ENCODE results near the gene ATRN. TPM values are rescaled to one million over a fixed set of nuclear protein-coding genes. Genes with fewer than 3 reads are reported as not detected.

Gene ATRN
- total and polyA plus RNA-seq, 4 donors, result 4.0 to 33.4 (median 16.4) TPM

GRCh38 chr20:3670511-3670910 lies 199.7 kb downstream of the ATRN start:
- Histone ChIP-seq H3K4me3 (ENCODE audit: low read length in 2 of 2) (no peak overlapping the region), H3K4me1 (ENCODE audit: control insufficient read depth in 1 of 2, insufficient read depth in 2 of 2, low read length in 2 of 2) (no peaks in the 10 kb centered on the region), H3K27ac (ENCODE audit: low read depth in 1 of 2, low read length in 2 of 2) (no peak overlapping the region), H3K27me3 (ENCODE audit: control insufficient read depth in 1 of 2, insufficient read depth in 2 of 2, low read length in 1 of 2) (no peaks in the 10 kb centered on the region), H3K36me3 (ENCODE audit: control insufficient read depth in 1 of 2, insufficient read depth in 2 of 2, low read length in 1 of 2) (no peaks in the 10 kb centered on the region), H3K9me3 (ENCODE audit: control insufficient read depth, low read length) (no peaks in the 10 kb centered on the region)
- DNase-seq (no peak), ATAC-seq (ENCODE audit: low FRiP score) (no peak)
- intact Hi-C loops (cut with DNase I), result loop anchor here in 1 of 2 donors (10.0 kb wide), 1 partner anchor 174 kb away; the partner anchor contains the start of gene MAVS
- WGBS, 2 donors, result 49 to 71% methylated on average over 6 of the region's 6 CpGs

- ATAC-seq (ENCODE audit: low FRiP score) (no peak), DNase-seq (no peak)
- Histone ChIP-seq H3K36me3 (ENCODE audit: control insufficient read depth in 1 of 2, insufficient read depth in 2 of 2, low read length in 1 of 2) (no peaks in the 10 kb centered on the region), H3K27me3 (ENCODE audit: control insufficient read depth in 1 of 2, insufficient read depth in 2 of 2, low read length in 1 of 2) (no peaks in the 10 kb centered on the region), H3K4me3 (ENCODE audit: low read length in 2 of 2) (no peak overlapping the region), H3K4me1 (ENCODE audit: control insufficient read depth in 1 of 2, insufficient read depth in 2 of 2, low read length in 2 of 2) (no peaks in the 10 kb centered on the region), H3K27ac (ENCODE audit: low read depth in 1 of 2, low read length in 2 of 2) (no peak overlapping the region), H3K9me3 (ENCODE audit: control insufficient read depth, low read length) (no peaks in the 10 kb centered on the region)
- WGBS, 2 donors, result 89 to 95% methylated on average over 10 of the region's 10 CpGs
- intact Hi-C loops (cut with DNase I), result loop anchor here in 1 of 2 donors (10.0 kb wide), 1 partner anchor 174 kb away; the partner anchor contains the start of gene MAVS
These were observed 200.1 kb downstream of the ATRN start for GRCh38 chr20:3670945-3671344.

GRCh38 chr20:3671986-3672546 lies 201.2 kb downstream of the ATRN start:
- intact Hi-C loops (cut with DNase I), result loop anchor here in 1 of 2 donors (10.0 kb wide), 1 partner anchor 173 kb away; the partner anchor contains the start of gene MAVS
- Histone ChIP-seq H3K9me3 (ENCODE audit: control insufficient read depth, low read length) (no peaks in the 10 kb centered on the region), H3K27me3 (ENCODE audit: control insufficient read depth in 1 of 2, insufficient read depth in 2 of 2, low read length in 1 of 2) (no peaks in the 10 kb centered on the region), H3K4me3 (ENCODE audit: low read length in 2 of 2) (no peak overlapping the region), H3K27ac (ENCODE audit: low read depth in 1 of 2, low read length in 2 of 2) (no peak overlapping the region), H3K36me3 (ENCODE audit: control insufficient read depth in 1 of 2, insufficient read depth in 2 of 2, low read length in 1 of 2) (no peaks in the 10 kb centered on the region), H3K4me1 (ENCODE audit: control insufficient read depth in 1 of 2, insufficient read depth in 2 of 2, low read length in 2 of 2) (no peaks in the 10 kb centered on the region)
- WGBS, 2 donors, result 84 to 91% methylated on average over 23 of the region's 23 CpGs
- DNase-seq (no peak), ATAC-seq (ENCODE audit: low FRiP score) (no peak)

DNA sequence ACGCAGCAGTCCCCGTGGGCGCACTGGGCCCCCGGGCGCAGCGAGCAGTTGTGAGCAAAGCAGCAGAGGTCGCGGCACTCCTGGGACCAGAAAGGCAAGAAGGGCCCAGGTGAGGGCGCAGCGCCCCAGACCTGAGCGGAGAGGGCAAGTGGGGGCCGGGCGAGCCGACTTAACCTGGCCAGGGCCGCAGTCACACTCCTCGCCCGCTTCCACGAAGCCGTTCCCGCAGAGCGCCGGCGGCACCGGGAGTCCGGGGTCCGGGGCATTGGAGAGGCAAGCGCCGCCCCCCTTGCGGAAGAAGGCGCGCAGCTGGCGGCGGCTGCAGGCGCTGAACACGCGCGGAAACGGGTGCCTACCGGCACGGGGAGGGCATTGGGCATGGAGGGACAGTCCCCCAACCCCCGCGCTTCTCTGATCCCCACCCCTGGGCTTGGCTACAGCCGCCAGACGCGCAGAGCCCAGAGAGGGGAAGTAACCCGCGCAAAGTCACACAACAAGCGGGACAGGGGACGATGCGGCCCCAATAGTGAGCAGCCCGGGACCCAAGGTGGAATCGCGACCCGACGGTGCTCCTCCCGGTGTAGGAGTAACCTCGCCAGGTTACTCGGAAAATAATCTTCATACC lies 201.8 kb downstream of the ATRN start:
- no peaks in the 10 kb centered on the region for H3K36me3 ChIP-seq (ENCODE audit: control insufficient read depth in 1 of 2, insufficient read depth in 2 of 2, low read length in 1 of 2)
- no peaks in the 10 kb centered on the region for H3K4me1 ChIP-seq (ENCODE audit: control insufficient read depth in 1 of 2, insufficient read depth in 2 of 2, low read length in 2 of 2)
- H3K9me3 ChIP-seq (ENCODE audit: control insufficient read depth, low read length), result no peaks in the 10 kb centered on the region
- intact Hi-C loops (cut with DNase I), result loop anchor here in 1 of 2 donors (10.0 kb wide), 1 partner anchor 172 kb away; the partner anchor contains the start of gene MAVS
- no peak overlapping the region for H3K4me3 ChIP-seq (ENCODE audit: low read length in 2 of 2)
- DNase-seq (no peak), ATAC-seq (ENCODE audit: low FRiP score) (no peak)
- no peak overlapping the region for H3K27ac ChIP-seq (ENCODE audit: low read depth in 1 of 2, low read length in 2 of 2)
- no peaks in the 10 kb centered on the region for H3K27me3 ChIP-seq (ENCODE audit: control insufficient read depth in 1 of 2, insufficient read depth in 2 of 2, low read length in 1 of 2)
- WGBS, 2 donors, result 62 to 77% methylated on average over 58 of the region's 58 CpGs

- no peak for DNase-seq
- intact Hi-C loops (cut with DNase I), result loop anchor here in 1 of 2 donors (10.0 kb wide), 1 partner anchor 171 kb away; the partner anchor contains the start of gene MAVS
- Histone ChIP-seq H3K36me3 (ENCODE audit: control insufficient read depth in 1 of 2, insufficient read depth in 2 of 2, low read length in 1 of 2) (no peaks in the 10 kb centered on the region), H3K9me3 (ENCODE audit: control insufficient read depth, low read length) (no peaks in the 10 kb centered on the region), H3K27me3 (ENCODE audit: control insufficient read depth in 1 of 2, insufficient read depth in 2 of 2, low read length in 1 of 2) (no peaks in the 10 kb centered on the region), H3K4me1 (ENCODE audit: control insufficient read depth in 1 of 2, insufficient read depth in 2 of 2, low read length in 2 of 2) (no peaks in the 10 kb centered on the region), H3K27ac (ENCODE audit: low read depth in 1 of 2, low read length in 2 of 2) (no peak overlapping the region), H3K4me3 (ENCODE audit: low read length in 2 of 2) (no peak overlapping the region)
- WGBS, 2 donors, result 79% methylated on average over 85 to 90 of the region's 90 CpGs
- no peak for ATAC-seq (ENCODE audit: low FRiP score)
These were observed 202.6 kb downstream of the ATRN start for GRCh38 chr20:3673221-3674070.

DNA sequence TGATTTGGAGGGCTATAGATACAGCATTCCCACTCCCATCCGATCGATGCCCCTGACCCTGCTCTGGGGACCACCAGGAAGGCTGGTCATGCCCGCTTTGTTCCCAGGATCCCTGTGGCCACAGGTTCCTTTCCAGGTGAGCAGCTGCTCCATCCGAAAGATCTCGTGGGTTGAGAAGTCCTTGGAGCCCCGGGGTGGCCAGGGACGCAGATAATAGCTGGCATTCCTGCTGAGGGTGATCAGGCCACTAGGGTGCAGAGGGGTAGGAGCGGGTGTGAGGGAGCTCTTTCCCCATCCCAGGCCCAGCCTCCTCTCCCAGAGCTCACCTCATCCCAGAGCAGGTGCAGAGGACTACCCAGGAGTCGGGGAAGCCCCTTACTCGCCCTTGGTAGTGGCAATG lies 203.6 kb downstream of the ATRN start:
- no peaks in the 10 kb centered on the region for H3K27me3 ChIP-seq (ENCODE audit: control insufficient read depth in 1 of 2, insufficient read depth in 2 of 2, low read length in 1 of 2)
- DNase-seq (no peak), ATAC-seq (ENCODE audit: low FRiP score) (no peak)
- no peak overlapping the region for H3K27ac ChIP-seq (ENCODE audit: low read depth in 1 of 2, low read length in 2 of 2)
- intact Hi-C loops (cut with DNase I), result loop anchor here in 1 of 2 donors (10.0 kb wide), 1 partner anchor 170 kb away; the partner anchor contains the start of gene MAVS
- 86 to 88% methylated on average over 10 of the region's 10 CpGs for WGBS, 2 donors
- H3K4me3 ChIP-seq (ENCODE audit: low read length in 2 of 2), result no peak overlapping the region
- no peaks in the 10 kb centered on the region for H3K9me3 ChIP-seq (ENCODE audit: control insufficient read depth, low read length)
- H3K36me3 ChIP-seq (ENCODE audit: control insufficient read depth in 1 of 2, insufficient read depth in 2 of 2, low read length in 1 of 2), result no peaks in the 10 kb centered on the region
- H3K4me1 ChIP-seq (ENCODE audit: control insufficient read depth in 1 of 2, insufficient read depth in 2 of 2, low read length in 2 of 2), result no peaks in the 10 kb centered on the region

DNA sequence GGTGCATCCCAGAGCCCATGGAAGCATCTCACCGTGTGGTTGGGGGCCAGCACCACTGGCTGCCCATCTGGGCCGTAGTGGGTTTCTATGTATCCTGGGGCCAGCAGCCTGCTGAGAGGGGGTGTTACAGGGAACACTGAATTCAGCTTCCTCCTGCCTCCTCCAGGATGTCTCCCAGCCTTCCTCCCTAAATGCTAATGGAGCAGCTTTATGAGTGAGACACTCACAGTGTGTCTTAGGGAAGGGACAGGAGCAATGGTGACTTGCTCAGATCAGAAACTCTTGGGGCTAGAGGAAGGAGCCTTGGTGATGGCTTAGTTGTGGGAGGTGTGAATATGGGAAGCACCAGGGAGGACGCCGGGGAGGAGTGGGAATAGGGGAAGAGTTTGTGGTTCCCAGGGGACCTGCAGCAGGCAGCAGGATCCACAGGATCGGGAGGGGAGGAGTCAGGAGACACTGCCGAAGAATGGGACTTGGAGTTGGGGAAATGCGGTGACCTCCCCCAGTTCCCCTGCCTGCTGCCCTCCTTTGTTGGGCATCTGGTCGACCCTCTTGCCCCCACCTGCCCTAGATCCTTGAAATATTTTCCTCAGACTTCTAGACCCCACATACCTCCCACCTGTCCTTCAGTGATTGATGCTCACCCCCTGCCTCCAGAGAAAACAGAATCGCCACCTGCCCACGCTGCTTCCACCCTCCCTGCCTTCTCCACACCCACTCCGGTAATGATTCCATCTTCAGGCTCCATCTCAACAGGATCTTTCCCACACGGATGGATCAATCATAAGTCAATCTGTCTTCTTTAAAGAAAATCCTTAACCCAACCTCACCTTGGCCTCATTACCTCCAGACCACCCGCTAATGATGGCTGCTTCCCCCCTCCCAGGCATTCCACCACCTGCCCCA lies 204.4 kb downstream of the ATRN start:
- Histone ChIP-seq H3K27me3 (ENCODE audit: control insufficient read depth in 1 of 2, insufficient read depth in 2 of 2, low read length in 1 of 2) (no peaks in the 10 kb centered on the region), H3K4me3 (ENCODE audit: low read length in 2 of 2) (no peak overlapping the region), H3K27ac (ENCODE audit: low read depth in 1 of 2, low read length in 2 of 2) (no peak overlapping the region), H3K9me3 (ENCODE audit: control insufficient read depth, low read length) (no peaks in the 10 kb centered on the region), H3K36me3 (ENCODE audit: control insufficient read depth in 1 of 2, insufficient read depth in 2 of 2, low read length in 1 of 2) (no peaks in the 10 kb centered on the region), H3K4me1 (ENCODE audit: control insufficient read depth in 1 of 2, insufficient read depth in 2 of 2, low read length in 2 of 2) (no peaks in the 10 kb centered on the region)
- WGBS, 2 donors, result 83% methylated on average over 12 to 13 of the region's 13 CpGs
- ATAC-seq (ENCODE audit: low FRiP score) (no peak), DNase-seq (no peak)
- intact Hi-C loops (cut with DNase I), result loop anchor here (5.0 to 10.0 kb wide), 3 partner anchors 77 to 170 kb away; partner anchors contain the start of genes ADISSP (in 1 of the 2) and MAVS (in 1 of the 2)

GRCh38 chr20:3677733-3678132 lies 206.9 kb downstream of the ATRN start:
- no peaks in the 10 kb centered on the region for H3K9me3 ChIP-seq (ENCODE audit: control insufficient read depth, low read length)

More at GRCh38 chr20:3677733-3678132, 206.9 kb downstream of the ATRN start:
- peak overlapping the region in 1 of 2 donors; percentile 58 for H3K27ac ChIP-seq (ENCODE audit: low read depth in 1 of 2, low read length in 2 of 2)
- no peaks in the 10 kb centered on the region for H3K27me3 ChIP-seq (ENCODE audit: control insufficient read depth in 1 of 2, insufficient read depth in 2 of 2, low read length in 1 of 2)
- ATAC-seq (ENCODE audit: low FRiP score) (no peak), DNase-seq (no peak)
- no peaks in the 10 kb centered on the region for H3K4me1 ChIP-seq (ENCODE audit: control insufficient read depth in 1 of 2, insufficient read depth in 2 of 2, low read length in 2 of 2)
- WGBS, 2 donors, result 12% methylated on average over 7 to 8 of the region's 8 CpGs
- H3K36me3 ChIP-seq (ENCODE audit: control insufficient read depth in 1 of 2, insufficient read depth in 2 of 2, low read length in 1 of 2), result no peaks in the 10 kb centered on the region
- intact Hi-C loops (cut with DNase I), result loop anchor here (2.0 to 10.0 kb wide), 4 partner anchors 33 to 167 kb away; partner anchors contain the start of genes ADISSP (in 1 of the 2) and MAVS (in 1 of the 2)
- no peak overlapping the region for H3K4me3 ChIP-seq (ENCODE audit: low read length in 2 of 2)

Data from aorta (tissue), 5 donors.